HCT116 (cell line): ENCODE results near the gene RPL38. TPM values are rescaled to one million over a fixed set of nuclear protein-coding genes. Genes with fewer than 3 reads are reported as not detected.
A peak's percentile ranks its signal among the peaks of the same experiment; 100 is the strongest.

Experiments used
- ATAC-seq: fragments of 200-7000 bp; cut with Tn5 transposase; 2 replicates; pipeline ENCODE4 v1.9.1; 2020; ENCODE audit warnings: mild to moderate bottlenecking, moderate library complexity
- BruUV-seq: library from RNA; stranded (reverse); fragments of 400-500 nt; replicated peaks from 2 replicates; lab custom pipeline; 2021; lab: Mats Ljungman, UMichigan
- CTCF ChIA-PET: fragments of 300-600 bp; sonication (Branson Sonifier 250); formaldehyde crosslinking; loops from one replicate; lab custom pipeline; 2021; ENCODE audit warnings: antibody characterized with exemption; lab: Charles Lee
- POLR2A ChIA-PET: fragments of 300-600, 350-600 bp; sonication (Branson Sonifier 250); formaldehyde crosslinking; loops from one replicate; lab custom pipeline; 2021; ENCODE audit warnings: antibody characterized with exemption; lab: Charles Lee
- RAD21 ChIA-PET, 2 experiments: fragments of 300-600 bp; sonication (Branson Sonifier 250); formaldehyde crosslinking; loops; one replicate each; lab custom pipeline; 2023; ENCODE audit warnings: low total read pairs in 2 of 2; ENCODE audit not compliant: uncharacterized antibody in 2 of 2, unreplicated experiment in 2 of 2, low non-redundant PET in 1 of 2; lab: Charles Lee
- DNase-seq: peaks from one replicate; pipeline ENCODE4 v3.0.0-alpha.2; 2010; ENCODE audit warnings: low read depth, low spot score
- H2AFZ ChIP-seq: fragments of 200-600 bp; shearing (Covaris generic), sonication (generic); 2 replicates; pipeline ENCODE4 v1.6.1; 2017; ENCODE audit warnings: low read depth, mixed run types, mixed read lengths, antibody characterized with exemption, low read length; ENCODE audit not compliant: poor library complexity, severe bottlenecking
- H3K27ac ChIP-seq: 2 replicates; pipeline ENCODE4 v1.5.1; 2012; ENCODE audit warnings: low read depth, low read length
- H3K27me3 ChIP-seq: fragments of 200-600 bp; sonication (generic); 2 replicates; pipeline ENCODE4 v1.6.1; 2016; ENCODE audit warnings: mixed run types, low read length, mixed read lengths; ENCODE audit not compliant: insufficient read depth
- H3K36me3 ChIP-seq, 2 experiments: fragments of 200-500 bp in 1 of 2; fragments of 200-600 bp in 1 of 2; sonication (Bioruptor generic) in 1 of 2; sonication (generic) in 1 of 2; 2 replicates each; pipeline versions ENCODE4 v1.5.1 to v1.6.1; 2014 to 2016; ENCODE audit warnings: low read length in 2 of 2, inconsistent platforms in 1 of 2, mixed read lengths in 1 of 2, mixed run types in 1 of 2; ENCODE audit not compliant: insufficient read depth in 2 of 2, control insufficient read depth in 1 of 2
- H3K4me1 ChIP-seq, 2 experiments: fragments of 200-600 bp in 1 of 2; sonication (generic) in 1 of 2; 2 replicates each; pipeline versions ENCODE4 v1.5.1 to v1.6.1; 2012 to 2017; ENCODE audit warnings: low read length in 2 of 2, inconsistent platforms in 1 of 2, mild to moderate bottlenecking in 1 of 2, mixed read lengths in 1 of 2, mixed run types in 1 of 2, moderate library complexity in 1 of 2; ENCODE audit not compliant: insufficient read depth in 2 of 2, control insufficient read depth in 1 of 2
- H3K4me2 ChIP-seq: fragments of 200-600 bp; sonication (generic); 2 replicates; pipeline ENCODE4 v1.6.1; 2017; ENCODE audit warnings: mixed run types, low read length, mixed read lengths
- H3K4me3 ChIP-seq, 2 experiments: fragments of 200-600 bp in 1 of 2; sonication (generic) in 1 of 2; replicated peaks in 1 of 2; 2 replicates each; pipeline ENCODE4 v1.5.1; 2011 to 2016; ENCODE audit warnings: low read length in 2 of 2, control low read depth in 1 of 2, low read depth in 1 of 2, mild to moderate bottlenecking in 1 of 2, mixed read lengths in 1 of 2, mixed run types in 1 of 2
- H3K79me2 ChIP-seq: fragments of 200-600 bp; sonication (generic); 2 replicates; pipeline ENCODE4 v1.6.1; 2017; ENCODE audit warnings: mild to moderate bottlenecking, mixed run types, low read length, moderate library complexity, mixed read lengths; ENCODE audit not compliant: insufficient read depth
- H3K9ac ChIP-seq: fragments of 200-600 bp; sonication (generic); 2 replicates; pipeline ENCODE4 v1.6.1; 2016; ENCODE audit warnings: low read length, mixed read lengths
- H3K9me2 ChIP-seq: fragments of 200-600 bp; sonication (generic), shearing (Covaris generic); 2 replicates; pipeline ENCODE4 v1.6.1; 2017; ENCODE audit warnings: mixed run types, mild to moderate bottlenecking, moderate library complexity; ENCODE audit not compliant: insufficient read depth
- H3K9me3 ChIP-seq, 2 experiments: fragments of 200-500 bp in 1 of 2; fragments of 200-600 bp in 1 of 2; sonication (Bioruptor generic) in 1 of 2; sonication (generic) in 1 of 2; 2 replicates each; pipeline ENCODE4 v1.6.1; 2014 to 2017; ENCODE audit warnings: low read length in 2 of 2, mixed read lengths in 2 of 2, inconsistent platforms in 1 of 2, low read depth in 1 of 2, mild to moderate bottlenecking in 1 of 2, mixed run types in 1 of 2, moderate library complexity in 1 of 2; ENCODE audit not compliant: control insufficient read depth in 1 of 2, insufficient read depth in 1 of 2
- H4K20me1 ChIP-seq: fragments of 200-600 bp; sonication (generic), shearing (Covaris generic); 2 replicates; pipeline ENCODE4 v1.6.1; 2017; ENCODE audit warnings: mixed run types, mild to moderate bottlenecking, moderate library complexity; ENCODE audit not compliant: insufficient read depth
- CTCF ChIP-seq, 3 experiments: fragments of 200-600 bp in 1 of 3; sonication (generic) in 1 of 3; IDR thresholded peaks in 2 of 3; conservative IDR thresholded peaks in 1 of 3; 2 replicates each; pipeline ENCODE4 v1.5.1; 2012 to 2017; ENCODE audit warnings: low read depth in 2 of 3, low read length in 2 of 3, antibody characterized with exemption in 1 of 3, borderline replicate concordance in 1 of 3, control low read depth in 1 of 3, mild to moderate bottlenecking in 1 of 3, mixed read lengths in 1 of 3, mixed run types in 1 of 3, moderate library complexity in 1 of 3; ENCODE audit not compliant: insufficient read depth in 1 of 3
- EGR1 ChIP-seq: IDR thresholded peaks from 2 replicates; pipeline ENCODE4 v1.6.1; 2012; ENCODE audit warnings: low read depth
- ELF1 ChIP-seq: IDR thresholded peaks from 2 replicates; pipeline ENCODE4 v1.6.1; 2012; ENCODE audit warnings: low read depth, borderline replicate concordance
- FOSL1 ChIP-seq: IDR thresholded peaks from 2 replicates; pipeline ENCODE4 v1.6.1; 2012; ENCODE audit warnings: low read depth
- POLR2AphosphoS5 ChIP-seq: IDR thresholded peaks from 2 replicates; pipeline ENCODE4 v1.6.1; 2011; ENCODE audit warnings: mild to moderate bottlenecking, low read depth, low read length, moderate library complexity
- RAD21 ChIP-seq: IDR thresholded peaks from 2 replicates; pipeline ENCODE4 v1.6.1; 2012; ENCODE audit warnings: low read depth, mild to moderate bottlenecking
- REST ChIP-seq: IDR thresholded peaks from 2 replicates; pipeline ENCODE4 v1.6.1; 2012; ENCODE audit warnings: low read depth
- SP1 ChIP-seq: IDR thresholded peaks from 2 replicates; pipeline ENCODE4 v1.6.1; 2012; ENCODE audit warnings: low read depth
- ZNF274 ChIP-seq: fragments of 200-500 bp; sonication (Bioruptor generic); IDR thresholded peaks from 2 replicates; pipeline ENCODE4 v1.6.1; 2014; ENCODE audit warnings: mild to moderate bottlenecking, low read depth, low read length, inconsistent platforms
- intact Hi-C: fragments of 100-400 bp; cut with micrococcal nuclease; formaldehyde crosslinking; loops from 2 replicates; pipeline ENCODE4 v1.10.0; 2022
- total RNA-seq: library from RNA; stranded (reverse); gene quantifications from one replicate; pipeline ENCODE4 v1.2.1, GENCODE V29; 2021; ENCODE audit not compliant: unreplicated experiment
- TF ChIP-seq, protein P1 (sequence below): IDR thresholded peaks from 2 replicates; pipeline ENCODE4 v1.6.1; 2011; ENCODE audit warnings: mild to moderate bottlenecking, low read length, moderate library complexity; ENCODE audit not compliant: insufficient replicate concordance; ENCODE audit errors: extremely low read depth

Gene RPL38
- total RNA-seq, 1 experiment from 2014 or later, result 1,628 TPM

GRCh38 chr17:74200112-74200511, 3.4 kb upstream of the RPL38 start:
- Histone ChIP-seq H3K36me3 (peaks cover 4 to 14% of the 10 kb centered on the region in 2 experiments; a peak in 3 of 4 replicates), H4K20me1 (peaks cover 4% of the 10 kb centered on the region; the same call in 1 of the 2 replicates), H3K9me3 (no peaks in the 10 kb centered on the region), H3K9me2 (no peaks in the 10 kb centered on the region), H3K4me3 (no peak overlapping the region), H3K4me1 (peaks cover 4 to 19% of the 10 kb centered on the region in 2 experiments), H3K27ac (no peak overlapping the region), H3K9ac (no peak overlapping the region), H3K79me2 (peaks cover 17% of the 10 kb centered on the region), H3K27me3 (peaks cover 18% of the 10 kb centered on the region; the same call in 1 of the 2 replicates), H2AFZ (no peak overlapping the region), H3K4me2 (peak overlapping the region; percentile 61)
- ChIA-PET CTCF (interaction anchor here (0.7 to 2.5 kb wide), 32 partner anchors 9 to 1472 kb away, joined by 3 to 55 read pairs (median 4); partner anchors contain the start of genes GPR142 and TTYH2), RAD21 (interaction anchor here (0.6 to 1.1 kb wide), 4 partner anchors 110 to 904 kb away, joined by 3 to 6 read pairs (median 4); no protein-coding TSS in a partner anchor), POLR2A (interaction anchor here (1.0 to 1.4 kb wide), 3 partner anchors 11 to 110 kb away, joined by 3 to 5 read pairs (median 4); partner anchors contain the start of gene TTYH2)
- TF ChIP-seq ELF1 (no peak), CTCF (IDR thresholded peaks at IDR 0.05 in 2 of 3, conservative IDR thresholded peaks at IDR 0.05 in 1 of 3; ENCODE audit: borderline replicate concordance in 1 of 3, insufficient read depth in 1 of 3, low read depth in 2 of 3, low read length in 2 of 3) (no peak), ZNF274 (no peak)
- no TSS peak for BruUV-seq
- DNase-seq (no peak), ATAC-seq (no peak)
- intact Hi-C loops, result no loop called here

DNA sequence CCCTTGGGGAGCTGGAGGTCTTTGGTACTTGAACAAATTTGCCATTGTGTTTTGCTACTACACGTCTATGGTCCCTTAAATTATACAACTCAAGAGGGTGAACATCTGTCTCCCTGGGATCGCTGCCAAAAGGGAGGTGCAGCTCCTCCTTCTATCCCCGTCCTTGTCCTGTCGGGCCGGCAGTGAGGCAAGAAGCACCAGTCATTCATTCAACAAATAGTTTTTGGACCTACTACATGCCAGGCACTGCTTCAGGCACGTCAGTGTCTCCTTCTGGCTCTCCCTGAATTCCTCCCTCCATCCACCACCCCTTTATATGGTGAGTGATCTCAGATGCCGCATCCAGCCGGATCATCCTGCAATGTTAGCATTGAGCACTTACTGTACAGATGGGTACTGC, 2.2 kb upstream of the RPL38 start:
- Histone ChIP-seq H3K9me3 (no peaks in the 10 kb centered on the region), H3K9ac (no peak overlapping the region), H3K79me2 (peaks cover 29% of the 10 kb centered on the region), H3K27ac (no peak overlapping the region), H3K4me3 (no peak overlapping the region), H3K9me2 (no peaks in the 10 kb centered on the region), H3K36me3 (peaks cover 12 to 25% of the 10 kb centered on the region in 2 experiments; a peak in 3 of 4 replicates), H2AFZ (no peak overlapping the region), H3K4me1 (peaks cover 11 to 31% of the 10 kb centered on the region in 2 experiments), H4K20me1 (peaks cover 15% of the 10 kb centered on the region; the same call in 1 of the 2 replicates), H3K4me2 (no peak overlapping the region), H3K27me3 (peaks cover 10% of the 10 kb centered on the region; the same call in 1 of the 2 replicates)
- intact Hi-C loops, result no loop called here
- ATAC-seq (no peak), DNase-seq (no peak)
- POLR2A ChIA-PET, result no interaction called here
- BruUV-seq, result no TSS peak
- CTCF ChIA-PET, result interaction anchor here (1.2 to 2.5 kb wide), 2 partner anchors 11 to 13 kb away, joined by 3 to 25 read pairs; partner anchors contain the start of gene TTYH2
- RAD21 ChIA-PET, result no interaction called here
- TF ChIP-seq RAD21 (no peak), ZNF274 (no peak), POLR2AphosphoS5 (no peak), FOSL1 (no peak), EGR1 (no peak), REST (no peak), SP1 (no peak)
- TF ChIP-seq, protein P1, sequence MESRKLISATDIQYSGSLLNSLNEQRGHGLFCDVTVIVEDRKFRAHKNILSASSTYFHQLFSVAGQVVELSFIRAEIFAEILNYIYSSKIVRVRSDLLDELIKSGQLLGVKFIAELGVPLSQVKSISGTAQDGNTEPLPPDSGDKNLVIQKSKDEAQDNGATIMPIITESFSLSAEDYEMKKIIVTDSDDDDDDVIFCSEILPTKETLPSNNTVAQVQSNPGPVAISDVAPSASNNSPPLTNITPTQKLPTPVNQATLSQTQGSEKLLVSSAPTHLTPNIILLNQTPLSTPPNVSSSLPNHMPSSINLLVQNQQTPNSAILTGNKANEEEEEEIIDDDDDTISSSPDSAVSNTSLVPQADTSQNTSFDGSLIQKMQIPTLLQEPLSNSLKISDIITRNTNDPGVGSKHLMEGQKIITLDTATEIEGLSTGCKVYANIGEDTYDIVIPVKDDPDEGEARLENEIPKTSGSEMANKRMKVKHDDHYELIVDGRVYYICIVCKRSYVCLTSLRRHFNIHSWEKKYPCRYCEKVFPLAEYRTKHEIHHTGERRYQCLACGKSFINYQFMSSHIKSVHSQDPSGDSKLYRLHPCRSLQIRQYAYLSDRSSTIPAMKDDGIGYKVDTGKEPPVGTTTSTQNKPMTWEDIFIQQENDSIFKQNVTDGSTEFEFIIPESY, result no peak
